SK-N-SH (cell line): ENCODE measurements around the gene TNFRSF4. TPM values are rescaled to one million over a fixed set of nuclear protein-coding genes. Genes with fewer than 3 reads are reported as not detected.
"Not testable (repeated sequence)": the region's sequence is repeated elsewhere in the genome, so short reads cannot be mapped to it uniquely, and the experiment has no call there.

ENCODE experiments used
- CTCF ChIA-PET: fragments of 300-600, 350-600 bp; formaldehyde crosslinking; extraction: SDS; loops from one replicate; lab custom pipeline; 2021; lab: Yijun Ruan, JAX
- POLR2A ChIA-PET: fragments of 350-600 bp; sonication (Branson Sonifier 250); formaldehyde crosslinking; extraction: SDS; loops from one replicate; lab custom pipeline; 2020; ENCODE audit warnings: antibody characterized with exemption, inconsistent platforms; lab: Yijun Ruan, JAX
- DNase-seq: peaks from one replicate; pipeline ENCODE4 v3.0.0; 2012
- H2AFZ ChIP-seq: fragments of 200-600 bp; sonication (generic); 2 replicates; pipeline ENCODE4 v1.8.1; 2016; ENCODE audit warnings: antibody characterized with exemption, mild to moderate bottlenecking, low read depth
- H3F3A ChIP-seq: fragments of 200-600 bp; sonication (generic); replicated peaks from 2 replicates; pipeline ENCODE3; 2016; ENCODE audit warnings: antibody characterized with exemption, mild to moderate bottlenecking; ENCODE audit not compliant: insufficient read depth
- H3K27ac ChIP-seq, 2 experiments: fragments of 200-500 bp in 1 of 2; fragments of 200-600 bp in 1 of 2; sonication (Bioruptor generic) in 1 of 2; sonication (generic), shearing (Covaris generic) in 1 of 2; 2 replicates each; pipeline versions ENCODE4 v1.5.1 to v1.6.1; 2014 to 2016; ENCODE audit warnings: low read depth in 2 of 2, inconsistent platforms in 1 of 2, low read length in 1 of 2, mild to moderate bottlenecking in 1 of 2, mixed read lengths in 1 of 2
- H3K27me3 ChIP-seq: fragments of 200-600 bp; sonication (generic), shearing (Covaris generic); 2 replicates; pipeline ENCODE4 v1.6.1; 2016; ENCODE audit warnings: mixed run types; ENCODE audit not compliant: insufficient read depth
- H3K36me3 ChIP-seq, 2 experiments: fragments of 200-500 bp in 1 of 2; fragments of 200-600 bp in 1 of 2; sonication (Bioruptor generic) in 1 of 2; sonication (generic) in 1 of 2; replicated peaks in 1 of 2; 2 replicates each; pipeline versions ENCODE3 to v1.5.1; 2014 to 2016; ENCODE audit warnings: low read length in 1 of 2, mild to moderate bottlenecking in 1 of 2; ENCODE audit not compliant: insufficient read depth in 2 of 2, control insufficient read depth in 1 of 2
- H3K4me1 ChIP-seq, 2 experiments: fragments of 200-500 bp in 1 of 2; fragments of 200-600 bp in 1 of 2; sonication (Bioruptor generic) in 1 of 2; sonication (generic), shearing (Covaris generic) in 1 of 2; 2 replicates each; pipeline versions ENCODE4 v1.5.1 to v1.6.1; 2014 to 2016; ENCODE audit warnings: low read depth in 1 of 2, low read length in 1 of 2, mixed run types in 1 of 2; ENCODE audit not compliant: insufficient read depth in 2 of 2, control insufficient read depth in 1 of 2
- H3K4me2 ChIP-seq: fragments of 200-600 bp; sonication (generic), shearing (Covaris generic); 2 replicates; pipeline ENCODE4 v1.6.1; 2017; ENCODE audit warnings: mixed run types
- H3K4me3 ChIP-seq, 2 experiments: fragments of 200-500 bp in 1 of 2; fragments of 200-600 bp in 1 of 2; sonication (Bioruptor generic) in 1 of 2; sonication (generic), shearing (Covaris generic) in 1 of 2; 2 replicates each; pipeline versions ENCODE4 v1.5.1 to v1.8.1; 2014 to 2016; ENCODE audit warnings: low read depth in 2 of 2, inconsistent platforms in 1 of 2, low read length in 1 of 2, mild to moderate bottlenecking in 1 of 2, mixed read lengths in 1 of 2, moderate library complexity in 1 of 2
- H3K79me2 ChIP-seq: fragments of 200-600 bp; sonication (generic); 2 replicates; pipeline ENCODE4 v1.8.1; 2017; ENCODE audit warnings: mild to moderate bottlenecking; ENCODE audit not compliant: insufficient read depth
- H3K9ac ChIP-seq: fragments of 200-600 bp; sonication (generic); 2 replicates; pipeline ENCODE4 v1.6.1; 2017; ENCODE audit warnings: mixed run types
- H3K9me2 ChIP-seq: fragments of 200-600 bp; sonication (generic); 2 replicates; pipeline ENCODE4 v1.6.1; 2017; ENCODE audit warnings: mixed run types
- H3K9me3 ChIP-seq: fragments of 200-600 bp; sonication (generic); 2 replicates; pipeline ENCODE4 v1.6.1; 2017; ENCODE audit warnings: mixed run types, mild to moderate bottlenecking, moderate library complexity
- H4K20me1 ChIP-seq: fragments of 200-600 bp; sonication (generic); 2 replicates; pipeline ENCODE4 v1.6.1; 2017; ENCODE audit warnings: mild to moderate bottlenecking, mixed run types; ENCODE audit not compliant: insufficient read depth
- CHD2 ChIP-seq: fragments of 150-350 bp; IDR thresholded peaks from 2 replicates; pipeline ENCODE4 v1.6.1; 2018; ENCODE audit warnings: low read length; ENCODE audit not compliant: partially characterized antibody
- CTCF ChIP-seq: fragments of 200-600 bp; sonication (generic); IDR thresholded peaks from 2 replicates; pipeline ENCODE4 v1.6.1; 2017; ENCODE audit warnings: antibody characterized with exemption, mild to moderate bottlenecking, moderate library complexity
- ELF1 ChIP-seq: IDR thresholded peaks from 2 replicates; pipeline ENCODE4 v1.4.0; 2012
- GABPA ChIP-seq: IDR thresholded peaks from 2 replicates; pipeline ENCODE4 v1.4.0; 2012; ENCODE audit warnings: low read depth, mild to moderate bottlenecking
- IRF3 ChIP-seq: fragments of 150-350 bp; IDR thresholded peaks from 2 replicates; pipeline ENCODE4 v1.6.1; 2016; ENCODE audit warnings: mild to moderate bottlenecking, low read depth, low read length
- MAX ChIP-seq: IDR thresholded peaks from 2 replicates; pipeline ENCODE4 v1.4.0; 2012; ENCODE audit warnings: low read depth
- NFIC ChIP-seq: IDR thresholded peaks from 2 replicates; pipeline ENCODE4 v1.4.0; 2012; ENCODE audit warnings: borderline replicate concordance
- REST ChIP-seq: IDR thresholded peaks from 2 replicates; pipeline ENCODE4 v1.6.1; 2012; ENCODE audit warnings: mild to moderate bottlenecking, low read depth, low read length, moderate library complexity
- RFX5 ChIP-seq: IDR thresholded peaks from 2 replicates; pipeline ENCODE4 v1.6.1; 2012; ENCODE audit warnings: mild to moderate bottlenecking, improper control_type of control experiment, low read length
- SIN3A ChIP-seq: IDR thresholded peaks from 2 replicates; pipeline ENCODE4 v1.6.1; 2012; ENCODE audit warnings: low read depth, mild to moderate bottlenecking, low read length, moderate library complexity, borderline replicate concordance
- TEAD4 ChIP-seq: IDR thresholded peaks from 2 replicates; pipeline ENCODE4 v1.4.0; 2012; ENCODE audit warnings: mild to moderate bottlenecking, borderline replicate concordance; ENCODE audit not compliant: insufficient read depth
- USF2 ChIP-seq: fragments of 150-350 bp; IDR thresholded peaks from 2 replicates; pipeline ENCODE4 v1.6.1; 2017; ENCODE audit warnings: antibody characterized with exemption, low read length, low read depth, borderline replicate concordance
- WGBS: methylation state at CpG from one replicate; pipeline ENCODE4 v1.1.6; 2017; ENCODE audit warnings: low lambda C conversion rate; 5-methylcytosine and 5-hydroxymethylcytosine counted together
- polyA plus RNA-seq, 3 experiments: library from polyadenylated mRNA; depleted of rRNA; stranded (reverse); fragments of >200 nt; gene quantifications; 2 replicates each; pipeline ENCODE4 v1.2.3, GENCODE V29; 2012

TNFRSF4 gene
- polyA plus RNA-seq, 1 of the 3 experiments (the other 2 are of a cell fraction) = not detected

GRCh38 chr1:1197188-1197500 lies 16.8 kb downstream of the TNFRSF4 start:
- no peak overlapping the region for H2AFZ ChIP-seq
- DNase-seq = peak; percentile 20
- WGBS = 81% methylated on average over 8 of the region's 8 CpGs
- no peaks in the 10 kb centered on the region for H4K20me1 ChIP-seq
- no peaks in the 10 kb centered on the region for H3K36me3 ChIP-seq
- H3K4me2 ChIP-seq = no peak overlapping the region
- TF ChIP-seq CHD2 (no peak), IRF3 (no peak), NFIC (no peak)
- H3K4me3 ChIP-seq = no peak overlapping the region
- H3K27ac ChIP-seq = no peak overlapping the region
- no peaks in the 10 kb centered on the region for H3K9me2 ChIP-seq
- ChIA-PET CTCF (interaction anchor here (3.1 kb wide), 1 partner anchor 75 kb away, joined by 14 read pairs; no protein-coding TSS in a partner anchor), POLR2A (no interaction called here)
- no peaks in the 10 kb centered on the region for H3K27me3 ChIP-seq
- H3K4me1 ChIP-seq = no peaks in the 10 kb centered on the region
- H3K9ac ChIP-seq = no peak overlapping the region
- no peaks in the 10 kb centered on the region for H3F3A ChIP-seq
- no peaks in the 10 kb centered on the region for H3K79me2 ChIP-seq
- H3K9me3 ChIP-seq = no peaks in the 10 kb centered on the region

- peak; percentile 33 for DNase-seq
- no peak overlapping the region for H3K4me2 ChIP-seq
- WGBS = 62% methylated on average over 4 of the region's 13 CpGs
- TF ChIP-seq CTCF (no peak), MAX (no peak), SIN3A (no peak), GABPA (no peak), REST (no peak), TEAD4 (no peak), ELF1 (no peak), USF2 (no peak), RFX5 (no peak)
- H2AFZ ChIP-seq = no peak overlapping the region
- H4K20me1 ChIP-seq = no peaks in the 10 kb centered on the region
- no peak overlapping the region for H3K27ac ChIP-seq
- no peak overlapping the region for H3K4me3 ChIP-seq
- no peaks in the 10 kb centered on the region; the same call in 1 of the 2 replicates for H3K27me3 ChIP-seq
- ChIA-PET POLR2A (no interaction called here), CTCF (interaction anchor here (0.8 to 3.1 kb wide), 2 partner anchors 22 to 75 kb away, joined by 3 to 14 read pairs; no protein-coding TSS in a partner anchor)
- H3K36me3 ChIP-seq = no peaks in the 10 kb centered on the region
- H3K79me2 ChIP-seq = no peaks in the 10 kb centered on the region
- no peaks in the 10 kb centered on the region for H3F3A ChIP-seq
- no peak overlapping the region for H3K9ac ChIP-seq
- no peaks in the 10 kb centered on the region for H3K9me2 ChIP-seq
- no peaks in the 10 kb centered on the region for H3K9me3 ChIP-seq
- H3K4me1 ChIP-seq = no peaks in the 10 kb centered on the region
Observed at GRCh38 chr1:1196431-1197187, 17.3 kb downstream of the TNFRSF4 start.

- H3K27me3 ChIP-seq, DNase-seq, H3K4me2 ChIP-seq, H3K4me3 ChIP-seq, H3K79me2 ChIP-seq, H3F3A ChIP-seq, H3K9ac ChIP-seq, H3K4me1 ChIP-seq, H4K20me1 ChIP-seq, H3K9me2 ChIP-seq, POLR2A ChIA-PET, H3K36me3 ChIP-seq, H2AFZ ChIP-seq, H3K9me3 ChIP-seq, H3K27ac ChIP-seq: not testable (repeated sequence)
- CTCF ChIA-PET = interaction anchor here (3.1 kb wide), 1 partner anchor 74 kb away, joined by 14 read pairs; no protein-coding TSS in a partner anchor
- WGBS = 79% methylated on average over 6 of the region's 6 CpGs
Observed at GRCh38 chr1:1195726-1196125, 18.2 kb downstream of the TNFRSF4 start.
